Measurements from ENCODE around the gene LRPAP1.
"Not testable (repeated sequence)": the region's sequence is repeated elsewhere in the genome, so short reads cannot be mapped to it uniquely, and the experiment has no call there.

GRCh38 chr4:3578527-3579144 is 46.4 kb upstream of the LRPAP1 start:
- TF ChIP-seq, protein P1, sequence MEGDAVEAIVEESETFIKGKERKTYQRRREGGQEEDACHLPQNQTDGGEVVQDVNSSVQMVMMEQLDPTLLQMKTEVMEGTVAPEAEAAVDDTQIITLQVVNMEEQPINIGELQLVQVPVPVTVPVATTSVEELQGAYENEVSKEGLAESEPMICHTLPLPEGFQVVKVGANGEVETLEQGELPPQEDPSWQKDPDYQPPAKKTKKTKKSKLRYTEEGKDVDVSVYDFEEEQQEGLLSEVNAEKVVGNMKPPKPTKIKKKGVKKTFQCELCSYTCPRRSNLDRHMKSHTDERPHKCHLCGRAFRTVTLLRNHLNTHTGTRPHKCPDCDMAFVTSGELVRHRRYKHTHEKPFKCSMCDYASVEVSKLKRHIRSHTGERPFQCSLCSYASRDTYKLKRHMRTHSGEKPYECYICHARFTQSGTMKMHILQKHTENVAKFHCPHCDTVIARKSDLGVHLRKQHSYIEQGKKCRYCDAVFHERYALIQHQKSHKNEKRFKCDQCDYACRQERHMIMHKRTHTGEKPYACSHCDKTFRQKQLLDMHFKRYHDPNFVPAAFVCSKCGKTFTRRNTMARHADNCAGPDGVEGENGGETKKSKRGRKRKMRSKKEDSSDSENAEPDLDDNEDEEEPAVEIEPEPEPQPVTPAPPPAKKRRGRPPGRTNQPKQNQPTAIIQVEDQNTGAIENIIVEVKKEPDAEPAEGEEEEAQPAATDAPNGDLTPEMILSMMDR (IDR thresholded peaks at IDR 0.05): not testable (repeated sequence)
- TF ChIP-seq POLR2A (IDR thresholded peaks at IDR 0.05): not testable (repeated sequence)

Measured in ovary (tissue), 3 donors.